NCI-H1092 treated with DMSO at 0.1 percent for 48 hours (cell line): ENCODE results near the gene OLFML1.

ENCODE experiments used
- DNase-seq: peaks from one replicate; lab custom pipeline; 2025; lab: John Stamatoyannopoulos, UW

Gene OLFML1

GRCh38 chr11:7485186-7486097 is at the start of gene OLFML1:
Gene OLFML1 (plus strand): TSS chr11:7485506. CDS start chr11:7485876, 370 bp downstream.
- DNase-seq = no peak

- DNase-seq = no peak
Observed at GRCh38 chr11:7436146-7436545, 49.2 kb upstream of the OLFML1 start.

- DNase-seq = no peak
Observed at GRCh38 chr11:7436657-7437056, 48.6 kb upstream of the OLFML1 start.

- DNase-seq = no peak
Observed at GRCh38 chr11:7437696-7438095, 47.6 kb upstream of the OLFML1 start.

GRCh38 chr11:7439746-7440320 is 45.5 kb upstream of the OLFML1 start:
- no peak for DNase-seq

GRCh38 chr11:7442588-7443215 is 42.6 kb upstream of the OLFML1 start:
- DNase-seq = peak; percentile 50

- no peak for DNase-seq
Observed at GRCh38 chr11:7444091-7444981, 41.0 kb upstream of the OLFML1 start.

- DNase-seq = no peak
Observed at GRCh38 chr11:7445564-7445963, 39.7 kb upstream of the OLFML1 start.

GRCh38 chr11:7448201-7448600 is 37.1 kb upstream of the OLFML1 start:
- DNase-seq = no peak

GRCh38 chr11:7449211-7449840 is 36.0 kb upstream of the OLFML1 start:
- no peak for DNase-seq

GRCh38 chr11:7449841-7450214 is 35.5 kb upstream of the OLFML1 start:
- no peak for DNase-seq

- DNase-seq = no peak
Observed at GRCh38 chr11:7450836-7451235, 34.5 kb upstream of the OLFML1 start.

- DNase-seq = no peak
Observed at GRCh38 chr11:7451520-7451919, 33.8 kb upstream of the OLFML1 start.

GRCh38 chr11:7451952-7452494 is 33.3 kb upstream of the OLFML1 start:
- no peak for DNase-seq

GRCh38 chr11:7454854-7455253 is 30.5 kb upstream of the OLFML1 start:
- no peak for DNase-seq

GRCh38 chr11:7457211-7457610 is 28.1 kb upstream of the OLFML1 start:
- DNase-seq = no peak

GRCh38 chr11:7462706-7463105 is 22.6 kb upstream of the OLFML1 start:
- no peak for DNase-seq

GRCh38 chr11:7467652-7468051 is 17.7 kb upstream of the OLFML1 start:
- no peak for DNase-seq

GRCh38 chr11:7469351-7469865 is 15.9 kb upstream of the OLFML1 start:
- DNase-seq = no peak

- no peak for DNase-seq
Observed at GRCh38 chr11:7471071-7471470, 14.2 kb upstream of the OLFML1 start.

GRCh38 chr11:7473717-7474116 is 11.6 kb upstream of the OLFML1 start:
- no peak for DNase-seq
